ENCODE measurements around the gene ADCYAP1R1.

Gene ADCYAP1R1

DNA sequence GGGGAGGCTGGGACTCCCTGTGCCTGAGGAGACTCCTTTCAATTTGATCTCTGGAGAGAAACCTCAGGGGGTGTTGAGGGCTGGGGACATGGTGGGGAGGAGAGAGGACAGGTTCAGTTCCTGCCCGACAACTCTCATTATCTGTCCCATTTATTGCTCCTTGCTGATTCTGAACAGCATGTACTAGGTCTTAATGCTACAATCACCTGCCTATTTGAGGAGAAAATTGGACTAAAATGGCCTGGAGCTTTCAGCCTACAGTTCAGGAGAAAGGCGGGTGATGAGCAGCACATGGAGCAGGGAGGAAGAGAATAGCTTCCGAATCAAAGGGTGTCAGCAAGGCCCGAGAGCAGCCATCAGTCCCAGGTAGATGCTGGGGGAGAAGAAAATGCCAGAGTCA lies 30.0 kb upstream of the ADCYAP1R1 start:
- Histone ChIP-seq H3K27me3 (ENCODE audit: insufficient read depth, low read length, poor library complexity, severe bottlenecking) (no peaks in the 10 kb centered on the region), H3K79me2 (ENCODE audit: insufficient read depth, low read length) (no peaks in the 10 kb centered on the region), H3K36me3 (ENCODE audit: insufficient read depth, low read length) (no peaks in the 10 kb centered on the region), H2AFZ (ENCODE audit: low read length) (no peak overlapping the region), H3F3A (ENCODE audit: low read depth) (no peaks in the 10 kb centered on the region), H3K4me1 (ENCODE audit: insufficient read depth, low read length, poor library complexity, severe bottlenecking) (peaks cover 7% of the 10 kb centered on the region), H3K4me3 (ENCODE audit: low read length, poor library complexity, severe bottlenecking) (no peak overlapping the region), H4K20me1 (ENCODE audit: insufficient read depth, low read length, poor library complexity, severe bottlenecking) (no peaks in the 10 kb centered on the region), H3K4me2 (ENCODE audit: low read depth, low read length, poor library complexity, severe bottlenecking) (no peak overlapping the region), H3K9me3 (ENCODE audit: insufficient read depth, low read depth, low read length) (0 out of 2 replicates have a peak, but pooled peaks cover 6% of the 10 kb centered on the region), H3K9me2 (replicated peaks; ENCODE audit: low read depth, low read length) (no peaks in the 10 kb centered on the region), H3K9ac (ENCODE audit: low read depth, low read length, poor library complexity, severe bottlenecking) (no peak overlapping the region)
- TF ChIP-seq, protein P1, sequence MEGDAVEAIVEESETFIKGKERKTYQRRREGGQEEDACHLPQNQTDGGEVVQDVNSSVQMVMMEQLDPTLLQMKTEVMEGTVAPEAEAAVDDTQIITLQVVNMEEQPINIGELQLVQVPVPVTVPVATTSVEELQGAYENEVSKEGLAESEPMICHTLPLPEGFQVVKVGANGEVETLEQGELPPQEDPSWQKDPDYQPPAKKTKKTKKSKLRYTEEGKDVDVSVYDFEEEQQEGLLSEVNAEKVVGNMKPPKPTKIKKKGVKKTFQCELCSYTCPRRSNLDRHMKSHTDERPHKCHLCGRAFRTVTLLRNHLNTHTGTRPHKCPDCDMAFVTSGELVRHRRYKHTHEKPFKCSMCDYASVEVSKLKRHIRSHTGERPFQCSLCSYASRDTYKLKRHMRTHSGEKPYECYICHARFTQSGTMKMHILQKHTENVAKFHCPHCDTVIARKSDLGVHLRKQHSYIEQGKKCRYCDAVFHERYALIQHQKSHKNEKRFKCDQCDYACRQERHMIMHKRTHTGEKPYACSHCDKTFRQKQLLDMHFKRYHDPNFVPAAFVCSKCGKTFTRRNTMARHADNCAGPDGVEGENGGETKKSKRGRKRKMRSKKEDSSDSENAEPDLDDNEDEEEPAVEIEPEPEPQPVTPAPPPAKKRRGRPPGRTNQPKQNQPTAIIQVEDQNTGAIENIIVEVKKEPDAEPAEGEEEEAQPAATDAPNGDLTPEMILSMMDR (conservative IDR thresholded peaks at IDR 0.05; ENCODE audit: low read length), result no peak
- no peak for TF ChIP-seq EZH2phosphoT487 (IDR thresholded peaks at IDR 0.05; ENCODE audit: borderline replicate concordance)

DNA sequence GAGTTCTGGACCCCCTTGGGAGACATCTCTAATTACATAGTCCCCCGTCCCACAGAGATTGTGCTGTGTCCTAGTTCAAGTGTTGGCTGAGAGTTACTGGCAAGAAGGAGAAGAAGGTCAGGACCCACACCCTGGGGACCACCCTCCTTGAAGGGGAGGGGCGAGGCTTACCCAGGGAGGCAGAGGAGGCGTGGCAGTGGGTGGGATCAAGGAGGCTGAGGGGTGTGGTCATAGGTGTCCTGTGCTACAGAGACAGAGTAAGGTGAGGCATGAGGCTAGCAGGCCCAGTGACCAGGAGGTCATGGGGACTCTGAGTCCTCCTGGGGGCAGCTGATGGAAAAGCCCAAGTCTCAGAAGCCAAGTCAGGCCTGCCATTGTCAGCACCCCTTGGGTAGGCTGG lies 29.4 kb upstream of the ADCYAP1R1 start:
- H3K4me2 ChIP-seq (ENCODE audit: low read depth, low read length, poor library complexity, severe bottlenecking), result no peak overlapping the region
- H3K9me2 ChIP-seq (replicated peaks; ENCODE audit: low read depth, low read length), result no peaks in the 10 kb centered on the region
- TF ChIP-seq, protein P1 (conservative IDR thresholded peaks at IDR 0.05; ENCODE audit: low read length), result no peak
- no peak for TF ChIP-seq EZH2phosphoT487 (IDR thresholded peaks at IDR 0.05; ENCODE audit: borderline replicate concordance)
- 0 out of 2 replicates have a peak, but pooled peaks cover 6% of the 10 kb centered on the region for H3K9me3 ChIP-seq (ENCODE audit: insufficient read depth, low read depth, low read length)
- no peaks in the 10 kb centered on the region for H3F3A ChIP-seq (ENCODE audit: low read depth)
- H3K27me3 ChIP-seq (ENCODE audit: insufficient read depth, low read length, poor library complexity, severe bottlenecking), result no peaks in the 10 kb centered on the region
- no peaks in the 10 kb centered on the region for H3K36me3 ChIP-seq (ENCODE audit: insufficient read depth, low read length)
- no peaks in the 10 kb centered on the region for H3K79me2 ChIP-seq (ENCODE audit: insufficient read depth, low read length)
- H3K4me1 ChIP-seq (ENCODE audit: insufficient read depth, low read length, poor library complexity, severe bottlenecking), result peaks cover 7% of the 10 kb centered on the region
- H2AFZ ChIP-seq (ENCODE audit: low read length), result no peak overlapping the region
- H4K20me1 ChIP-seq (ENCODE audit: insufficient read depth, low read length, poor library complexity, severe bottlenecking), result no peaks in the 10 kb centered on the region
- no peak overlapping the region for H3K9ac ChIP-seq (ENCODE audit: low read depth, low read length, poor library complexity, severe bottlenecking)
- H3K4me3 ChIP-seq (ENCODE audit: low read length, poor library complexity, severe bottlenecking), result no peak overlapping the region

DNA sequence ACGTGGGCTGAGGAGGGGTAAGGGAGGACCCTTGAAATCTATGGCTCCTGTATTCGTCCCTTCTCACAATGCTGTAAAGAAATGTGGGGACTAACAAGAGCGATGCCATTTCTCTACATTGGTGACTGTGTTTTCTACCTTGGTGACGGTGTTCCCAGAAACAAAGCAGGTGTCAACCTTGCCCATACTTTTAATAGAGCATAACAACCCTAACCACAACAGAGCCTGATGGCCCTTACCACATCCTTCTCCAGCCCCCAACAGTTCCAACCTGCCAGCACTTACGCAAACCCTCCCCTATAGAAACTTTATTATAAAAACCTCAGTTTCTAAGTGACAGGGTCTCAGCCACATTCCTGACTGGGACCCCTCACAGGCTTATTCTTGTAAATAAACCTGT lies 28.2 kb upstream of the ADCYAP1R1 start:
- Histone ChIP-seq H3K4me1 (ENCODE audit: insufficient read depth, low read length, poor library complexity, severe bottlenecking) (peaks cover 7% of the 10 kb centered on the region), H2AFZ (ENCODE audit: low read length) (no peak overlapping the region), H3K4me2 (ENCODE audit: low read depth, low read length, poor library complexity, severe bottlenecking) (no peak overlapping the region), H3K9me3 (ENCODE audit: insufficient read depth, low read depth, low read length) (0 out of 2 replicates have a peak, but pooled peaks cover 6% of the 10 kb centered on the region), H4K20me1 (ENCODE audit: insufficient read depth, low read length, poor library complexity, severe bottlenecking) (no peaks in the 10 kb centered on the region), H3K4me3 (ENCODE audit: low read length, poor library complexity, severe bottlenecking) (no peak overlapping the region), H3K36me3 (ENCODE audit: insufficient read depth, low read length) (no peaks in the 10 kb centered on the region), H3K9me2 (replicated peaks; ENCODE audit: low read depth, low read length) (no peaks in the 10 kb centered on the region), H3K79me2 (ENCODE audit: insufficient read depth, low read length) (no peaks in the 10 kb centered on the region), H3F3A (ENCODE audit: low read depth) (no peaks in the 10 kb centered on the region), H3K27me3 (ENCODE audit: insufficient read depth, low read length, poor library complexity, severe bottlenecking) (no peaks in the 10 kb centered on the region), H3K9ac (ENCODE audit: low read depth, low read length, poor library complexity, severe bottlenecking) (no peak overlapping the region)
- no peak for TF ChIP-seq EZH2phosphoT487 (IDR thresholded peaks at IDR 0.05; ENCODE audit: borderline replicate concordance)
- TF ChIP-seq, protein P1 (conservative IDR thresholded peaks at IDR 0.05; ENCODE audit: low read length), result no peak
